CD4-positive, alpha-beta T cell treated with Interleukin-10 for 1 hour (primary cell): ENCODE data around the gene EFNA1.
"Not testable (repeated sequence)": the region's sequence is repeated elsewhere in the genome, so short reads cannot be mapped to it uniquely, and the experiment has no call there.

Experiments used
- DNase-seq: peaks from one replicate; pipeline ENCODE4 v3.0.0-alpha.2; 2020

The EFNA1 gene

DNA sequence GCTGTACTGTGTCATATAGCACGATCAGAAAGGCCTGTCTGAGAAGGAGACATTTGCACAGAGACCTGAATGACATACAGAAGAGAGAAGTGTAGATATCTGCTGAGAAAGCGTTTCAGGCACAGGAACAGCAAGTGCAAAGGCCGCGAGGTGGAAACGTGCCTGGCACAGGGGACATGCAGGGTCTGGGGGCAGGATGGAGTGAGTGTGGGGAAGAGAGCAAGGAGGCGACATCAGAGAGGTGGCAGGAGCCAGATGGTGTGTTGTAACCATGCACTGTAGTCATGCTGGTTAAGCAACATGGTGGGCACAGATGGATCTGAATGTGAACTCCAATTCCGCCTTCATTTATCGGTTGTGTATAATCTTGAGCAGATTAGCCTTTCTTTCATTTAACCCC is 32.5 kb downstream of the EFNA1 start:
- DNase-seq: no peak

DNA sequence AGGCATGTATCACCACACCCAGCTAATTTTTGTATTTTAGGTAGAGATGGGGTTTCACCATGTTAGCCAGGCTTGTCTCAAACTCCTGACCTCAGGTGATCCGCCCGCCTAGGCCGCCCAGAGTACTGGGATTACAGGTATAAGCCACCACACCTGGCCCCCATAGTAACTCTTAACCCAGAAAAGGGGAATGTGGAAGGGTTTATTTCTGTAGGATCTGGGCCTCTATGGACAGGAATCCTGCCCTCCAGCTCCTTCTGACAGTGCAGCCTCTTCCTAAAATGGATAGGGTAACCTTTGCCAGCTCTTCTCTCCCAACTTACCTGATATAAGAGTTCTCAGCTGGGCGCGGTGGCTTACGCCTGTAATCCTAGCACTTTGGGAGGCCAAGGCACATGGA is 35.0 kb downstream of the EFNA1 start:
- not testable (repeated sequence) for DNase-seq

DNA sequence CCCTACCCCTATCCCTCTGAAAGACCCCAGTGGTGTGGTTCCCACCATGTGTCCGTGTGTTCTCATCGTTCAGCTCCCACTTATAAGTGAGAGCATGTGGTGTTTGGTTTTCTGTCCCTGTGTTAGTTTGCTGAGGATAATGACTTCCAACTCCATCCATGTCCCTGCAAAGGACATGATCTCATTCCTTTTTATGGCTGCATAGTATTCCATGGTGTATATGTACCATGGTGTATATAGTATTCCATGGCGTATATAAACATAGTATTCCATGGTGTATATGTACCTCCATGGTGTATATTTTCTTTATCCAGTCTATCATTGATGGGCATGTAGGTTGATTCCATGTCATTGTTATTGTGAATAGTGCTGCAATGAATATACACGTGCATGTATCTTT is 36.1 kb downstream of the EFNA1 start:
- DNase-seq: not testable (repeated sequence)

DNA sequence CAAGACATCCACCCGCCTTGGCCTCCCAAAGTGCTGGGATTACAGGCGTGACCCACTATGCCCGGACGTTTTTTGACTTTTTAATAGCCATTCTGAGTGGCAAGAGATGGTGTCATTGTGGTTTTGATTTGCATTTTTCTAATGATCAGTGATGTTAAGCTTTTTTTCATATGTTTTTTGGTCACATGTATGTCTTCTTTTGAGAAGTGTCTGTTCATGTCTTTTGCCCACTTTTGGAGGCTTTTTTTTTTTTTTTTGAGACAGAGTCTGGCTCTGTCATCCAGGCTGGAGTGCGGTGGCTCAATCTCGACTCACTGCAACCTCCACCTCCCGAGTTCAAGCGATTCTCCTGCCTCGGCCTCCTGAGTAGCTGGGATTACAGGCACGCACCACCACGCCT is 36.9 kb downstream of the EFNA1 start:
- not testable (repeated sequence) for DNase-seq

DNA sequence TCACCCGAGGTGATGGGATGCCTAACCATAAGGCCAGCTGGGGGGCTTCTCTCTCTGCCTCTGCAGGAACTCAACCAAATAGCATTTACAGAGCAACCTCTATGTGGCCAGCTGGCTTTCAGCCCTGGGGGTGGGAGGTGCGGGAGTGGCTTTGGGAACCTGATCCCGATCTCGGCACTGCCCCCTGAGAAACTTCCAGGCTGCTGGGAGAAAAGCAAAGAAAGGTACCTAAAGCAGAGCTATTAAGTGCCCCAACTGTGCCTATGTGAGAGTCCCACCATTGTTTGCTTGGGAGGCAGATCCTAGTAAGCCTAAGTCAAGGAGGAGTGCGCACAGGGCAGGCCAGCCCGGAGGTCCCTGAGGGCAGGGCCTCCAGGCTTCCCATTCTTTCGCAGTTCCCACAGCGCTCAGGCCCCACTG is 38.4 kb downstream of the EFNA1 start:
- no peak for DNase-seq

DNA sequence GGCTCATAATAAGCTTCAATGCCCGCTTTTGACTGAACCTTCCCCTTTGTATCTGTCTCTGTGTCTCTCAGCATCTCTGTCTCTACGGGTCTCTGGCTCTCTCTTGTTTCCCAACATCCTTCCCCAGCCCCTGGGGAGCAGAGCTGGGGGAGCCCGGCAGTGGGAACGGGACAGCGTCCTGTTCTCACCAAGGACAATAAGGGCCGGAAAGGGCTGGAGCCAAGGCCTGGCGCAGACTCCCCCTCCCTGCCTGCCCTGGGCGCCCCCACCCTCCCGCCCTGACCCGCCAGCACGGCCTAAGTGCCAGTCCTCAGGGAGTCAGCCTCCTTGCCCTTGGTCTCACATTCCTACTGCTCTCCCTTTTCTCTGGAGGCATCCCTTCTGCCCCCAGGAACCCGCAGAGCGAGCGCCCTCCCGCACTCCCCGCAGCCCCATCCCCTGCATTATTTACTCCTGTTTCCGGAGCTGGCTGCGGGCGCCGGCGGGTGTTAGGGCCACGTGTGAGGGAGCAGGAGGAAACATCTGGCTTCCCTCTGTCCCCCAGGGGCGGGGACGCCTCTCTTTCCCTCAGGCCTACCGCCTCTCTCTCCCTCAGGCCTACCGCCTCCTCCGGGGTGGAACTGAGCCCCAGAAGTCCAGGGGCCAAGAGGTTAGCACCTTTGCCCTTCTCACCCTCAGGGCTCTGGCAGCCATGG is 38.9 kb downstream of the EFNA1 start:
- no peak for DNase-seq

DNA sequence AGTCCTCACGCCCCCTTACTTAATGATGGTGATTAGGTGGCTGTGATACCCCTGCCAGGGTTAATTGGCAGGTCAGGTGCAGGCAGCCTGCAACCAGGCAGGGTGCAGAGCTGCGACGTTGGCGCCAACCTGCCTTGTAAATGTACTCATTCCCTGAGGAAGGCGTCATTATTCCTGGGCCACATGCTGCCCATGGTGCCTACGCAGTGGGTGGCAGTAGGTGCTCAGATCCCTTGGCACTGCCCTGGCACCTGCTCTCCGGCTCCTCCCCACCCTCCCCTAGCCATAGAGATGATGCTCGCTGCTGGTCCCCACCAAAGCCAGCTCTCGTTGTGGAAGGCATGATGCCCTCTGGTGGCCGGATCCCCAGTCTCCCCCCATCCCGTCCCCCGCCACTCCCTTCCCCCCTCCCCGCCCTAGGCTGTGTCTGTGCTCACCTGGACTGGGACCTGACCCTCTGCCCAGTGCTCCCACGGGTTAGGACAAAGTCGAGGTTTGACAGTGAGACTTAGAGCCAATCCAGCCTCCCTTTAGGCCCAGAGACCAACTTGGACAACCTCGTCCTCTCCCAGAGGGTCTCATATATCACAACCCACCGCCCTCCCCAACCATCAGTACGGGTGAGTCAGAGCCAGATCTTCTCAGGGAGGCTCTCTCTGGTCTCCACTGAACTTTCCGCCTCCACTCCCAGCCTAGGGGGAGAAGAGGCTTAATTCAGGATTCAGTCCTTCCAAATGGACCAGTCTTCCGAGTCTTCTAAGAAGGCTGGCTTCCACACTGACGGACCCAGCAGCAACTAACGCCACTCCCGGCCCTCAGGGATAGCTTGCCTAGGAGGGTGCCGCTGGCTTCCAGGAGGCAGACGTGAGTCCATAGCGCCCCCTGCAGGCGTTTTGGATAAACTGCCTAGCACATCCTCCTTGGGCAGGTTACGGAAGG is 39.8 kb downstream of the EFNA1 start:
- DNase-seq: peak; percentile 88

DNA sequence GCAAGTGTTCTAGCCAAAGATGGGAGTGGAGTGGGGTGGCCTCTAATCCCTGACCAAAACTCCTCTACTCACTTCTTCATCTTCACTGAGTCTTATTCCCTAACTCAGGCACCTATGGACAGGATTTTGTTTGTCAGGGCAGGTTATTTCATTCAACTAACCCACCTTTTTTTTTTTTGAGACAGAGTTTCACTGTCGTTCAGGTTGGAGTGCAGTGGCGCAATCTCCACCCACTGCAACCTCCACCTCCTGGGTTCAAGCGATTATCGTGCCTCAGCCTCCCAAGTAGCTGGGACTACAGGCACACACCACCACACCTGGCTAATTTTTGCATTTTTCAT is 40.4 kb downstream of the EFNA1 start:
- DNase-seq: not testable (repeated sequence)

DNA sequence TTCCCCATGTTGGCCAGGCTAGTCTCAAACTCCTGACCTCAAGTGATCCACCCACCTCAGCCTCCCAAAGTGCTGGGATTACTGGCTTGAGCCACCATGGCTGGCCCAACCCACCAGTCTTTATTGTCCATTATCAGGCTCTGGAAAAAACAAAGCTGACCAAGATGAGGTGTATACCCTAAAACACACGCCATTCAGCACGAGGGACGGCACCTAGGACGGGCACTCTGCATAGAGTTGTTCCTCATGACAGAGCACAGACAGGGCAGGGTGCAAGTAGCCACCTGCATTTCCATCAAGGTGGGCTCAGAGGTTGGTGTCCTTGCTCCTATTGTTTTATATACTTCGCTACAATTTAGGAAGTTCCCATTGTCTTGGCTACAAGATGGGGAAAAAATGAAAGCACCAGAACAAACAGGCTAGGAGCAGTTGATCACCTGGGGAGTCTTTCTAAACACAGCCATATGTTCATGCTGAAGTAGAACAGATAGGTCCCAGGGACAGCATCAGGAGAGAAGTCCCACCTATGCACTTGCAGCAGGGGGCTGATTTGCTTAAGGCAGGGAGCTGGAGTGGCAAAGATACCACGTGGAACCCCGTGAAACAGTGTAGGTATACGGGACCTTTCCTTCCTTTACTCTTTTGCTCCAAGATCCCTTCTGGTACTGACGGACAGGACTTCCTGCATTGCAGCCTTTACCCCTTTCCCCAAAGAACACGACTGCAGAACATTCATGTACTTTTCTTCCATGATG is 41.0 kb downstream of the EFNA1 start:
- DNase-seq: no peak

DNA sequence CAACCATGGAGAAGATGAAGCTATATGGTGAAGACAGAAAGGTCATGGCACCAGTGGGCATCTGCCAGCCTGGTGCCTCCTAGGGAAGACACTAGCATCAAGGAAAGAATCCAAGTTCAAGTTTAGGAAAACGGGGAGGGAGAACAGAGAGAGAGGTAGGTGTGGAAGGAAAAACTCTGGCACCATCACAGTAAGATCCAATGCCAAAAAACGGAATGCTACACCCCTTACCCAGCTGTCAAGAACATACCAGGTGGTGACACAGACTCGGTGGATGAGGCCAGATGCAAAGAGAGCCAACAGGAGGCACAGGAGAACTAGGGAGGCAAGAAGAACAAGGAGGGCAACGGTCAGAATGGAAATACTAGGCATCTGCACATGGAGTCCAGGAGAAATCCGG is 41.9 kb downstream of the EFNA1 start:
- DNase-seq: no peak

DNA sequence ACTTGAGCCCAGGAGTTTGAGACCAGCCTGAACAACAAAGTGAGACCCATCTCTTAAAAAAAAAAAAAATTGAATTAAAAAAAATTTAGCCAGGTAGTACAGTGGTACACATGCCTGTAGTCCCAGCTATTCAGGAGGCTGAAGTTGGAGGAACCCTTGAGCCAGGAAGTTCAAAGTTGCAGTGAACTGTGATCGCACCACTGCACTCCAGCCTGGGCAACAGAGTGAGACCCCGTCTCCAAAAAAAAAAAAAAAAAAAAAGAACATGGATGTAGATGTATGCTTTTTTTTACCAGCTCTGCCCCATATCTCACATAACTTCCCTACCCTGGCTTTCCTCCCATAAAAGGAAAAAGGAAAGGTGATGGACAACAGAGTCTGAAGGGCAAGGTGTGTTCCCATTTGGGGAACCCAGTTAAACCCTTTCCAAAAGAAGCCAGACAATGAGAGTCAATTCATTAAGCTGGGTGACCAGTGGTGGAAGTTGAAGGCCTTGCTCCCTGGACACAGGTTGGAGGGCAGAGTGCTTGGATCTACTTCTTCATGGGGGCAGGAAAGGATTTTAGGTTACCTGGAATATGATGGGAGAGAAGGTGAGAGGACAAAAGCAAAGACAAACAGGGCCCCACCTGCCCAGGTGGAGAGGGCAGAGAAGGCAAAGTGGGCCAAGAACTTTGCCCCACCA is 42.6 kb downstream of the EFNA1 start:
- DNase-seq: no peak

DNA sequence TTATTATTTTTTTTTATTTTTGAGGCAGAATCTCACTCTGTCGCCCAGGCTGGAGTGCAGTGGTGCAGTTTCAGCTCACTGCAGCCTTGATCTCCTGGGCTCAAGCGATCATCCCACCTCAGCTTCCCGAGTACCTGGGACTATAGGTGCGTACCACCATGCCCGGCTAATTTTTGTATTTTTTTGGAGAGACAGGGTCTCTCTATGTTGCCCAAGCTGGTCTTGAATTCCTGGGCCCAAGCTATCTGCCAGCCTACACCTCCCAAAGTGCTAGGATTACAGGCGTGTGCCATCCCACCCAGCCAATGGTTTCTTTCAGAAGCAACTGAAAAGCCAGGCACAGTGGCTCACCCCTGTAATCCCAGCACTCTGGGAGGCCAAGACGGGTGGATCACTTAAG is 43.1 kb downstream of the EFNA1 start:
- DNase-seq: no peak

DNA sequence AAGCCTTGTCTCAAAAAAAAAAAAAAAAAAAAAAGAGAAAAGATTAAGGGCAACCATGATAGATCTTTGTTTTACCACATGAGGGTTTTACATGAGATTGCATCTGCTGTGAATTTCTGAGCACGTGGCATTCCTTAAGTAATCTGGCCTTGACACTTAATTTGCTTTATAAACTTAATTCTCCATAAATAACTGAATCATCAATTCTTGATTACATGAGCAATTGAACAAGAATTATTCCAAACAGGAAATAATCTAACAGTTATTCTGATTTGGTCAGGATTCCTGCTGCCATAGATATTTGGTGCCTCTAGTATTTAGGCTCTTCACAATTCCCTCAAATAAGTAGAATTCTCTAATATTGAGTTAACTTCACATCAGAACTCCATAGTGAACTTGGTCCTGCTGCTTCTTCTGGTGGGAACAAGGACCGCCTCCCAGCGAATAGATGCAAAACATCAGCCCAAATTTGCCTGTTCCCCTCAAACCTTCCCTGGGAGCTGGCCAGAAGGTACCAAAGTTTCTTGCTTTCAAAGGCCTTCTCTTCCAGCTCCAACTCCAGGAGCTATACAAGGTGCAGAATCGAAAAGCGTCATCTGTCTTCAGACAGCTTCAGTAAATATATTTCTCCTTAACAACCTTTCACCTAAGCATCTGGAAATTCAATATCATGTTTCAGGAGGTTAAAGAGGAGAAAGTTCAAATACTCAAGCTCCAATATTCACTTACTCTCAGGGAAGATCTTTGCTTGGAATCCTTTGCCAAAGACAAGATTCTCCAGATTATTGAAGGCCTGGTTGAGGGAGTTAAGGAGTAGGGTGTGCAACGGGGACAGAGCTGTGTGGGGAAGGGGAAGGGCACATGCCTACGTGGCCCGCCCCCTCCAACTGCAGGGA is 44.4 kb downstream of the EFNA1 start:
- no peak for DNase-seq

DNA sequence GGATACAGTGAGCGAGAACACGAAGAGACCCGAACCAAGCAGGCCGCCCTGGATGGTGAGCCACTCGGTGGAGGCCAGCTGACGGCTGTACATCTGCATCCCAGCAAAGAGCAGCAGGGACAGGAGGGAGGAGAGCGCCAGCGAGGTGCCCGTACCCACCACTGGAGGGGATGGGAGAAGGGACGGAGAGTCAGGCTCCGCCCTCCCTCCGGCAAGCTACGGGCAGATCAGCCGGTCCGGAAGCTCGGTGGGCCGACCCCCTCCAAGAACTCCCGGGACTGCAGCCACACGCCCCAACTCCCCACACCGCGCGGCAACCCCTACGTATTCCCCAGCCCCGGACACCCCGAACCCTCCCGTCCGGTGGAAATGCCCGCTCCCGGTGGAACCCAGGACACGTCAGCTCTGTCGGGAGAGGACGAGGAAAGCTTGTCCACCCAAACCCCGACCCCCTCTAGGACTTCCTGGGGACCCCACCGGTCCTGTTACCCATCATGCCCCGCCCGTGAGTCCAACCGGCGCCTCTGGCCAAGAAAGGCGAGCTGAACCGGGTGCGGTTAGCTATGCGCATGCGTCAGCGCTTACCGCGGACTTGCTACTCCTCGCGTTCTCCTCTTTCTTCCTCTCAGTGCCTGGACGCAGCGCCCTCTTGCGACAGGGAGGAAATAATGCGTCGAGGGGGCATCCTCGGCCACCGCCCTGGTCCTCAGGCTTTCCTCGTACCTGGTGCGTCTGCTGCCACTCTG is 45.2 kb downstream of the EFNA1 start, which contains the start of gene KRTCAP2:
KRTCAP2 (minus strand) TSS at position 573 of the 746 bp plus-strand sequence; CDS start at position 493, 80 bp downstream.
- peak; percentile 96 for DNase-seq

DNA sequence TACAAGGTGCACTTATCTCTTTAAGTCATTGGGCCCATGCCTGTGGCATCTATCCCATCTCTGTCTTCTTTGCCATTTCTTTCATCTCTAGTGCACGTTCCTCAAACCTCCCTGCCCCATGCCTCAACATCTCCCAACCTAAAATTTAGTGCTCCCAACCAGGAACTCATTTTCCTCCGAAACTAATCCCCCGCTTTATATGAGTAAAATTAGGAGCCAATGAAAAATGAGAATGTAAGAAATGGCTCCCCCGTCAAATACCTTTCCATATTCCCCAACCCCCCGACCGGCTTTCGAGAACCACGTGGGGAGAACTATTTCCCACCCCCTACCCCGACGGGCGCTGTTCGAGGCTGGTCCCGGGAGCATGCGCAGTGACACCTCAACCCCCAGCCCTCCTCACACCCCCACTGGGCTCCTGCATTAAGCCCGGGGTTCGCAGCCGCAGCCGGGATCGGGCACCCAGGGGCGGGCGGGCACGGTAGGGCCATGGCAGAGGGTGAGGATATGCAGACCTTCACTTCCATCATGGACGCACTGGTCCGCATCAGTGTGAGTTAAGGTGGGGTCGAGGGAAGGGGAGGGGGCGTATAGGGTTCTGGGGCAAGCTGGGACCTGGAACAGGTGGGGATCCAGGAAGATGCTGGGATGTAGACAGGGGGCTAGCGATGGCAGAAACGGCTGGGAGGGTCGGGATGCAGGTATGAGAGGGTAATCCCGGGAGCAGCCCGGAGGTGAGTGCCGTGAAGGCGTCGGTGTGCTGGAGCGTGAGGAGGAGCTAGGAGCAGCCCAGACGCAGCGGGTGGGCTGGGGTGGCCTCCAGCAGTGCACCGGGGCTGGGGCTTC is 46.0 kb downstream of the EFNA1 start, which contains the start of gene TRIM46:
TRIM46 (plus strand) TSS at position 372 of the 846 bp plus-strand sequence; CDS start at position 490, 118 bp downstream.
- DNase-seq: peak; percentile 78

DNA sequence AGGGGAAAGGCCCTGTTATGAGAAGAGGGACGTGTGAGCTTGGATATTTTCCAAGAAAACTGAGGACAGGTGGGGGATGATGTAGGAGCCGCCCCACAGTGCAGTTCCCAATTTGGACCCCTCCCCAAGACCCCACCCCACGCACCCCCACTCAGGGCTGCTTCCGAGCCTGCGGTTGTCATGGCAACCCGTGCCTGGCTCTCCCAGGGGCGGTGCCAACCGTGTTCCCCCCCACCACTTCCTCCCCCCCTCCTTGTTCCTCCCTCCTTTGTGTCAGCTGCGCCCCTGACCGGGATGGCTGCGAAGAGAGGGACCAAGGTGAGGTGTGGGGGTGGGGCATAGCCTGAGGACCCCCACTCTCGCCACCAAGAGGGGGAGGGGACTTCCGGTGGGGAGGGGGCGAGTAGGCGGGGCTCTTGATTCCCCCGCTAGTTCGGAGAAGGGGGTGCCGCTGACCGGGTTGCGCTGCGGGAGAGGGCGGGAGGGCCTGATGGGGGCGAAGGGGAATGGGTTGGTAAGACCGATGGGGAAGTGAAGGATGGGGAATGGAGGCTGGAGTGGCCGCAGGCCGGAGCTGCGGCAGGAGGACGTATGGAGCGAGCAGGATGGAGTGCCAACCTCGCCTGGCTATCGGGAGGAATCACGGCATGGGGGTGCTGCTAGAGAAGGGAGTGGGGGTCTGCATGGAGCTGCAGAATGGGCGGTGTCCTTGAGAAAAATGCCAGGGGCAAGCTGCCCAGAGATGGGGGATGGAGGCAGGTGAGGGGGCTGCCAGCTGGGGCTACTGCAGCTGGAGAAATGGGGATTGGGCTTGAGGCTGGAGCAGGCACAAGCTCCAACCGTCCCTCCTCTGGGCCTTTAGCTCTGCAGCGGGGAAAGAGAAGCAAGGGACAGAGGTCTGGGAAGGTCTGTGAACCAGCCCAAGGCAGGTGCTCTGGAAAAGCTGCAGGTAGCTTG is 46.9 kb downstream of the EFNA1 start:
- DNase-seq: peak; percentile 75

DNA sequence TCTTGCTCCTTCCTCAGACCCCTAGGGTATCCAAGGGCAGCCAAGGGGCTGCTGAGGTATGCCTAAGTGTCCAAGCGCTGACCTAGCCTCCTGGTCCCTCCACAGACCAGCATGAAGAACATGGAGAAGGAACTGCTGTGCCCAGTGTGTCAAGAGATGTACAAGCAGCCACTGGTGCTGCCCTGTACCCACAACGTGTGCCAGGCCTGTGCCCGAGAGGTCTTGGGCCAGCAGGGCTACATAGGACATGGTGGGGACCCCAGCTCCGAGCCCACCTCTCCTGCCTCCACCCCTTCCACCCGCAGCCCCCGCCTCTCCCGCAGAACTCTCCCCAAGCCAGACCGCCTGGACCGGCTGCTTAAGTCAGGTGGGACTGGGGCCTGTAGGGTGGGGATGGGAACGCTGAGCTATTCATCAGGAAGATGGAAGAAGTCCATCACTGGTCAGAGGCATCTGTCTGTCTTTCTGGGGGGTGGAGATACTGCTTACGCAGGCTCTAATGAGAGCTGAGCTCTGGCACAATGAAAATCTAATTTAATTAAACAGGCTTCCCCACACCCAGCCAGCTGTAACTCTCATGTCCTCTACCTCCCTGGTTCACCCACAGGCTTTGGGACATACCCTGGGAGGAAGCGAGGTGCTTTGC is 47.7 kb downstream of the EFNA1 start:
- no peak for DNase-seq

DNA sequence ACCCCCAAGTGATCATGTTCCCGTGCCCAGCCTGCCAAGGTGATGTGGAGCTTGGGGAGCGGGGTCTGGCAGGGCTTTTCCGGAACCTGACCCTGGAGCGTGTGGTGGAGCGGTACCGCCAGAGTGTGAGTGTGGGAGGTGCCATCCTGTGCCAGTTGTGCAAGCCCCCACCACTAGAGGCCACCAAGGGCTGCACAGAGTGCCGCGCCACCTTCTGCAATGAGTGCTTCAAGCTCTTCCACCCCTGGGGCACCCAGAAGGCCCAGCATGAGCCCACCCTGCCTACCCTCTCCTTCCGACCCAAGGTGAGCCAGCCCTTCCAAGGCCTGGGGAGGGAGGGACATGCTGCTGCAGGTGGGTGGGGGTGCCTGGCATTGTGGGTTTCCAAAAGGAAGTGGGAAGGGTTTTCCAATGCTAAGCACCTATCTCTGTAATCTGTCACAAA is 48.3 kb downstream of the EFNA1 start:
- peak; percentile 42 for DNase-seq
